Stimulated activated CD8-positive, alpha-beta memory T cell treated with anti-CD3 and anti-CD28 coated beads, Interleukin-2, amount 100 ng/mL, for 48 hours (primary cell): ENCODE data around the gene MERTK.

ENCODE experiments used
- DNase-seq, 2 donors: peaks; one replicate each; pipeline ENCODE4 v3.0.0-alpha.2; 2020; ENCODE audit warnings: low read depth in 2 of 2

MERTK gene

GRCh38 chr2:112075490-112076260, 177.3 kb downstream of the MERTK start:
- DNase-seq, result no peak

DNA sequence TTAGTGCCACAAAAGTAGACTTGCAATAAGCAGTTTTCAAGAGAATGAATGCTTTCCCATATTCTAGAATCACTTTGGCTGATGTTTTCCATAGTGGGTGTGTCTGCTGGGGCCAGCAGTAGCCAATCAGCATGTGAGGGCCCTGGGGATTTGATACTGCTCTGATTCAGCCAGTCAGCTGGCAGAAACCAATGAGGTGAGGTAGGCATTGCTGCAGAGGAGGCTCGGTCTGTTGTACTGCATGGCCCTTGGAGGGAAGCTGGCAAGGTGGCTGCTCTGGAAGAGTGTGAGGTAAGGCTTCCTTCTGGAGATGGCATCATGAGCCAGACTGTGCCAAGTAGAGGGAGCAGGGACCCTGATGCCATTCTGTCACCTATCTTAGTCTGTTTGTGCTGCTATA, 179.4 kb downstream of the MERTK start:
- no peak for DNase-seq
